ENCODE measurements around the gene PEX6.
"Not testable (repeated sequence)": the region's sequence is repeated elsewhere in the genome, so short reads cannot be mapped to it uniquely, and the experiment has no call there.

Gene PEX6

DNA sequence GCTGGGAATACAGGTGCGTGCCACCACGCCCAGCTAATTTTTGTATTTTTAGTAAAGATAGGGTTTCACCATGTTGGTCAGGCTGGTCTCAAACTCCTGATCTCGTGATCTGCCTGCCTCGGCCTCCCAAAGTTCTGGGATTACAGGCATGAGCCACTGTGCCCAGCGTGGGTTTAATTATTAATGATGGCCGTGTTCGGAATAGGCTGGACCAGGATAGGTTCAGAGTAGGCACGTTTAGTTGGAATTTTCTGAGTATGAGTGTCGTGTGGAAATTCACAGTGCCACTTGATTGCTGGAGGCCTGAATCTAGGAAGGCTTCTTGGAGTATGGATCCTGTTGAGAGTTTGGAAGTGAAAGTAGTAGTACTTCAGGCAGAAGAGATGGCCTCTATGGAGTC, 19.2 kb upstream of the PEX6 start:
- H2BK5ac ChIP-seq (ENCODE audit: low read depth, low read length, poor library complexity, severe bottlenecking); H4K91ac ChIP-seq (ENCODE audit: low read length); H3K4me3 ChIP-seq (ENCODE audit: insufficient read depth in 1 of 2, low read depth in 1 of 2, low read length in 2 of 2); H2AFZ ChIP-seq (ENCODE audit: low read depth, low read length); H3K9me3 ChIP-seq (ENCODE audit: control insufficient read depth, low read length); H3K27ac ChIP-seq (ENCODE audit: low read length, poor library complexity, severe bottlenecking); H3K23ac ChIP-seq (ENCODE audit: low read length in 2 of 2); DNase-seq; H3K18ac ChIP-seq (ENCODE audit: low read depth in 1 of 2, low read length in 2 of 2); H2AK5ac ChIP-seq (ENCODE audit: low read length, severe bottlenecking); H2BK120ac ChIP-seq (ENCODE audit: low read depth, low read length); H3K4me1 ChIP-seq (ENCODE audit: control insufficient read depth, insufficient read depth, low read depth, low read length); H2BK15ac ChIP-seq (ENCODE audit: low read depth, poor library complexity, severe bottlenecking); H3K4ac ChIP-seq (ENCODE audit: low read depth in 1 of 2, low read length in 2 of 2); H3K4me2 ChIP-seq (ENCODE audit: low read length, poor library complexity, severe bottlenecking); H3K27me3 ChIP-seq (ENCODE audit: control insufficient read depth in 1 of 2, insufficient read depth in 1 of 2, low read length in 2 of 2); H2BK12ac ChIP-seq (ENCODE audit: low read length in 2 of 2); H3K14ac ChIP-seq (ENCODE audit: low read length in 2 of 2); H3K9ac ChIP-seq (ENCODE audit: low read length); H4K8ac ChIP-seq (ENCODE audit: low read length): not testable (repeated sequence)
- 96% methylated on average over 9 of the region's 9 CpGs for WGBS
- Histone ChIP-seq H3K36me3 (ENCODE audit: control insufficient read depth in 1 of 2, insufficient read depth in 2 of 2, low read depth in 1 of 2, low read length in 2 of 2) (peaks cover 5 to 12% of the 10 kb centered on the region in 2 experiments), H3K79me1 (replicated peaks; ENCODE audit: low read length, poor library complexity, severe bottlenecking) (peaks cover 30% of the 10 kb centered on the region)

DNA sequence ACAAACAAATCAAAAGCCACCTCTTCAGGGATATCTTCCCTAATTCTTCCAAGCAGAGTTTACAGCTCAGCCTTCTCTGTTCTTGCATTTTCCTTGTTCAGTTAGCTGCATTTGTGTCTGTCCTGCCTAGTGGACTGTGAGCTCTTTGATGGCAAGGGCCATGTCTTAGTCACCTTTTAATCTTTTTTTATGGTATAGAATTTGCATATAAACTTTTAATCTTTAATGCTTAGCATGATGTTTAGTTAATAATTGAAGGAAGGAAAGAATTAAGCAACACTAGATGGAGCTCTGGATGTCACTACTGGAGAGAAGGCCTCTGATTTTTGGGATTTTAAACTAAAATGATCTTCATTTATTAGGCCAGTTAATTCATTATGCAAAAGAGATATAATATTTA, 17.5 kb upstream of the PEX6 start:
- H3K9ac ChIP-seq (ENCODE audit: low read length): no peak overlapping the region
- no peaks in the 10 kb centered on the region for H3K4me1 ChIP-seq (ENCODE audit: control insufficient read depth, insufficient read depth, low read depth, low read length)
- no peak overlapping the region for H4K8ac ChIP-seq (ENCODE audit: low read length)
- H2BK120ac ChIP-seq (ENCODE audit: low read depth, low read length): no peak overlapping the region
- H3K4ac ChIP-seq (ENCODE audit: low read depth in 1 of 2, low read length in 2 of 2): no peak overlapping the region
- H2AFZ ChIP-seq (ENCODE audit: low read depth, low read length): no peak overlapping the region
- H3K79me1 ChIP-seq (replicated peaks; ENCODE audit: low read length, poor library complexity, severe bottlenecking): peaks cover 24% of the 10 kb centered on the region
- H3K27me3 ChIP-seq (ENCODE audit: control insufficient read depth in 1 of 2, insufficient read depth in 1 of 2, low read length in 2 of 2): no peaks in the 10 kb centered on the region
- H2BK5ac ChIP-seq (ENCODE audit: low read depth, low read length, poor library complexity, severe bottlenecking): no peak overlapping the region
- H3K36me3 ChIP-seq (ENCODE audit: control insufficient read depth in 1 of 2, insufficient read depth in 2 of 2, low read depth in 1 of 2, low read length in 2 of 2): peaks cover 5 to 12% of the 10 kb centered on the region in 2 experiments
- H3K14ac ChIP-seq (ENCODE audit: low read length in 2 of 2): no peak overlapping the region
- H2AK5ac ChIP-seq (ENCODE audit: low read length, severe bottlenecking): no peak overlapping the region
- no peak overlapping the region for H3K23ac ChIP-seq (ENCODE audit: low read length in 2 of 2)
- no peaks in the 10 kb centered on the region for H3K9me3 ChIP-seq (ENCODE audit: control insufficient read depth, low read length)
- H2BK15ac ChIP-seq (ENCODE audit: low read depth, poor library complexity, severe bottlenecking): no peak overlapping the region
- no peak overlapping the region for H4K91ac ChIP-seq (ENCODE audit: low read length)
- no peak for DNase-seq
- H3K4me3 ChIP-seq (ENCODE audit: insufficient read depth in 1 of 2, low read depth in 1 of 2, low read length in 2 of 2): no peak overlapping the region
- no peak overlapping the region for H3K18ac ChIP-seq (ENCODE audit: low read depth in 1 of 2, low read length in 2 of 2)
- H3K4me2 ChIP-seq (ENCODE audit: low read length, poor library complexity, severe bottlenecking): no peak overlapping the region
- no peak overlapping the region for H3K27ac ChIP-seq (ENCODE audit: low read length, poor library complexity, severe bottlenecking)
- H2BK12ac ChIP-seq (ENCODE audit: low read length in 2 of 2): no peak overlapping the region

DNA sequence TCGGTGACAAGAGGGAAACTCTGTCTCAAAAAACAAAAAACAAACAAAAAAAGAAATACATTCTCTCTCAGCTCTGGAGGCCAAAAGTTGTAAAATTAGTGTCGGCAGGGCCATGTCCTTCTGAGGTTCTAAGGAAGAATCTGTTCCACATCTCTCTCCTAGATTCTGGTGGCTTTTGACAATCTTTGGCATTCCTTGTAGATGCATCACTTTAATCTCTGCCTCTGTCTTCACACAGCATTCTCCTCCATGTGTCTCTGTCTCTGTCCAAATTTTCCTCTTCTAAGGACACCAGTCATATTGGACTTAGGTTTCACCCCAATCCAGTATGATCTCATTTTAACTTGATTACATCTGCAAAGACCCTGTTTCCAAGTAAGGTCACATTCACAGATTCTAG, 14.5 kb upstream of the PEX6 start:
- WGBS: 100% methylated on average over 2 of the region's 2 CpGs
- no peak overlapping the region for H4K91ac ChIP-seq (ENCODE audit: low read length)
- peaks cover 21 to 32% of the 10 kb centered on the region in 2 experiments for H3K36me3 ChIP-seq (ENCODE audit: control insufficient read depth in 1 of 2, insufficient read depth in 2 of 2, low read depth in 1 of 2, low read length in 2 of 2)
- no peak overlapping the region for H3K18ac ChIP-seq (ENCODE audit: low read depth in 1 of 2, low read length in 2 of 2)
- H2BK120ac ChIP-seq (ENCODE audit: low read depth, low read length): no peak overlapping the region
- H3K9me3 ChIP-seq (ENCODE audit: control insufficient read depth, low read length): no peaks in the 10 kb centered on the region
- H2BK12ac ChIP-seq (ENCODE audit: low read length in 2 of 2): no peak overlapping the region
- no peaks in the 10 kb centered on the region for H3K27me3 ChIP-seq (ENCODE audit: control insufficient read depth in 1 of 2, insufficient read depth in 1 of 2, low read length in 2 of 2)
- H2AK5ac ChIP-seq (ENCODE audit: low read length, severe bottlenecking): no peak overlapping the region
- no peak overlapping the region for H3K23ac ChIP-seq (ENCODE audit: low read length in 2 of 2)
- no peak overlapping the region for H3K4me3 ChIP-seq (ENCODE audit: insufficient read depth in 1 of 2, low read depth in 1 of 2, low read length in 2 of 2)
- no peak overlapping the region for H3K4me2 ChIP-seq (ENCODE audit: low read length, poor library complexity, severe bottlenecking)
- no peak for DNase-seq
- no peak overlapping the region for H3K27ac ChIP-seq (ENCODE audit: low read length, poor library complexity, severe bottlenecking)
- no peak overlapping the region for H4K8ac ChIP-seq (ENCODE audit: low read length)
- peaks cover 32% of the 10 kb centered on the region for H3K79me1 ChIP-seq (replicated peaks; ENCODE audit: low read length, poor library complexity, severe bottlenecking)
- no peak overlapping the region for H2BK5ac ChIP-seq (ENCODE audit: low read depth, low read length, poor library complexity, severe bottlenecking)
- H2BK15ac ChIP-seq (ENCODE audit: low read depth, poor library complexity, severe bottlenecking): no peak overlapping the region
- H3K4me1 ChIP-seq (ENCODE audit: control insufficient read depth, insufficient read depth, low read depth, low read length): no peaks in the 10 kb centered on the region
- no peak overlapping the region for H2AFZ ChIP-seq (ENCODE audit: low read depth, low read length)
- H3K14ac ChIP-seq (ENCODE audit: low read length in 2 of 2): no peak overlapping the region
- no peak overlapping the region for H3K9ac ChIP-seq (ENCODE audit: low read length)
- H3K4ac ChIP-seq (ENCODE audit: low read depth in 1 of 2, low read length in 2 of 2): no peak overlapping the region

DNA sequence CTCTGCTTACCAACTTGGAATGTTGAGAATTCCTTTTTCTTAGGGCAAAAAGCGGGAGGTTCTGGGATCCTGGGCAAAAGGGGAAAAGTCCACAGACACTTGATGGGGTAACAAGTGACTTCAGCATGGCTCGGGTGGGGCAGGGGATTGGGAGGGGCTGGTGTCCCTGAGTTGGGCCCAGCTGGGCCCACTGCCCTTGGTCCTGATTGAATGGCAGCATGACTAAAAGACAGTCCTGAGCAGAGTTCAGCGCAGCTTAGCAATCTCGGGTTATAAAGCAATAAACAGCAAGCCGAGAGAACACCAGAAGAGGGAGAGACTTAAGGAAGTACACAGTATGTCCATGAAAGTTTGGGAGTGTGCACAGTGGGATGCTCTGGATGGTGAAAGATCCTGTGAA, 10.9 kb upstream of the PEX6 start:
- no peak overlapping the region for H3K18ac ChIP-seq (ENCODE audit: low read depth in 1 of 2, low read length in 2 of 2)
- no peak overlapping the region for H3K14ac ChIP-seq (ENCODE audit: low read length in 2 of 2)
- no peak overlapping the region for H3K4ac ChIP-seq (ENCODE audit: low read depth in 1 of 2, low read length in 2 of 2)
- no peak overlapping the region for H4K91ac ChIP-seq (ENCODE audit: low read length)
- no peak overlapping the region for H3K9ac ChIP-seq (ENCODE audit: low read length)
- H3K4me2 ChIP-seq (ENCODE audit: low read length, poor library complexity, severe bottlenecking): no peak overlapping the region
- no peak for DNase-seq
- H3K79me1 ChIP-seq (replicated peaks; ENCODE audit: low read length, poor library complexity, severe bottlenecking): peaks cover 56% of the 10 kb centered on the region
- H3K9me3 ChIP-seq (ENCODE audit: control insufficient read depth, low read length): no peaks in the 10 kb centered on the region
- no peak overlapping the region for H2BK12ac ChIP-seq (ENCODE audit: low read length in 2 of 2)
- peaks cover 13% of the 10 kb centered on the region for H3K4me1 ChIP-seq (ENCODE audit: control insufficient read depth, insufficient read depth, low read depth, low read length)
- H4K8ac ChIP-seq (ENCODE audit: low read length): no peak overlapping the region
- WGBS: 83% methylated on average over 5 of the region's 5 CpGs
- no peak overlapping the region for H2AK5ac ChIP-seq (ENCODE audit: low read length, severe bottlenecking)
- no peak overlapping the region for H2BK5ac ChIP-seq (ENCODE audit: low read depth, low read length, poor library complexity, severe bottlenecking)
- no peak overlapping the region for H3K27ac ChIP-seq (ENCODE audit: low read length, poor library complexity, severe bottlenecking)
- H2BK15ac ChIP-seq (ENCODE audit: low read depth, poor library complexity, severe bottlenecking): no peak overlapping the region
- H3K23ac ChIP-seq (ENCODE audit: low read length in 2 of 2): no peak overlapping the region
- H3K36me3 ChIP-seq (ENCODE audit: control insufficient read depth in 1 of 2, insufficient read depth in 2 of 2, low read depth in 1 of 2, low read length in 2 of 2): peaks cover 28 to 35% of the 10 kb centered on the region in 2 experiments
- H3K27me3 ChIP-seq (ENCODE audit: control insufficient read depth in 1 of 2, insufficient read depth in 1 of 2, low read length in 2 of 2): no peaks in the 10 kb centered on the region
- no peak overlapping the region for H3K4me3 ChIP-seq (ENCODE audit: insufficient read depth in 1 of 2, low read depth in 1 of 2, low read length in 2 of 2)
- no peak overlapping the region for H2AFZ ChIP-seq (ENCODE audit: low read depth, low read length)
- H2BK120ac ChIP-seq (ENCODE audit: low read depth, low read length): no peak overlapping the region
